Right kidney (tissue), 9 donors: ENCODE data around the gene SLITRK3.

Experiments
- DNase-seq: peaks from one replicate; pipeline ENCODE4 v3.0.0-alpha.2; 2016
- long read RNA-seq, 8 donors: transcript quantifications; one replicate each; lab custom pipeline, GENCODE V29; 2026

SLITRK3 gene
- long read RNA-seq, donor 1: 0 reads
- long read RNA-seq, donor 2: 0 reads
- long read RNA-seq, donor 3, full-length matches to known transcripts: 1 of 1 reads
- long read RNA-seq, donor 3, partial matches to known transcripts: 0 of 1 reads
- long read RNA-seq, donor 3, other reads (novel, unspliced or antisense): 0 of 1 reads
- long read RNA-seq, donor 4: 0 reads
- long read RNA-seq, donor 5: 0 reads
- long read RNA-seq, donor 6: 0 reads
- long read RNA-seq, donor 7: 0 reads
- long read RNA-seq, donor 8: 0 reads

- peak; percentile 71 for DNase-seq
Observed at GRCh38 chr3:165195640-165196576, at the start of gene SLITRK3. SLITRK3 (minus strand) TSS chr3:165196384; CDS start chr3:165190830, 5,554 bp downstream.

- DNase-seq: no peak
Observed at GRCh38 chr3:165243597-165243996, 47.4 kb upstream of the SLITRK3 start.

- no peak for DNase-seq
Observed at GRCh38 chr3:165233501-165234195, 37.5 kb upstream of the SLITRK3 start.

GRCh38 chr3:165225604-165226003 is 29.4 kb upstream of the SLITRK3 start:
- DNase-seq: no peak

- no peak for DNase-seq
Observed at GRCh38 chr3:165217739-165218138, 21.6 kb upstream of the SLITRK3 start.

- no peak for DNase-seq
Observed at GRCh38 chr3:165212580-165212979, 16.4 kb upstream of the SLITRK3 start.

GRCh38 chr3:165211721-165212120 is 15.5 kb upstream of the SLITRK3 start:
- DNase-seq: peak; percentile 2

- no peak for DNase-seq
Observed at GRCh38 chr3:165210727-165211126, 14.5 kb upstream of the SLITRK3 start.

GRCh38 chr3:165210132-165210531 is 13.9 kb upstream of the SLITRK3 start:
- DNase-seq: no peak

- peak; percentile 57 for DNase-seq
Observed at GRCh38 chr3:165206454-165207266, 10.5 kb upstream of the SLITRK3 start.

- no peak for DNase-seq
Observed at GRCh38 chr3:165204445-165204844, 8.3 kb upstream of the SLITRK3 start.

- no peak for DNase-seq
Observed at GRCh38 chr3:165202995-165203394, 6.8 kb upstream of the SLITRK3 start.

- DNase-seq: no peak
Observed at GRCh38 chr3:165201964-165202363, 5.8 kb upstream of the SLITRK3 start.

- DNase-seq: peak; percentile 2
Observed at GRCh38 chr3:165197481-165197800, 1.3 kb upstream of the SLITRK3 start.

- DNase-seq: peak; percentile 55
Observed at GRCh38 chr3:165196577-165197480, 645 bp upstream of the SLITRK3 start.

GRCh38 chr3:165195241-165195639 is 944 bp downstream of the SLITRK3 start:
- peak; percentile 57 for DNase-seq

GRCh38 chr3:165194511-165195240 is 1.5 kb downstream of the SLITRK3 start:
- peak; percentile 55 for DNase-seq

- peak; percentile 42 for DNase-seq
Observed at GRCh38 chr3:165193366-165194254, 2.6 kb downstream of the SLITRK3 start.

- DNase-seq: peak; percentile 35
Observed at GRCh38 chr3:165192610-165193192, 3.5 kb downstream of the SLITRK3 start.
